ENCODE data around the gene GABPB2. TPM values are rescaled to one million over a fixed set of nuclear protein-coding genes. Genes with fewer than 3 reads are reported as not detected.

The GABPB2 gene
- polyA plus RNA-seq, 1 of the 3 experiments (the other 2 are of a cell fraction) = 2.4 TPM

GRCh38 chr1:151070474-151071276 lies at the start of gene GABPB2 (continued):
- no peak for TF ChIP-seq FOSL2 (IDR thresholded peaks at IDR 0.05; ENCODE audit: borderline replicate concordance, low read depth)
- no peak for TF ChIP-seq IRF3 (IDR thresholded peaks at IDR 0.05; ENCODE audit: low read depth, low read length)
- TF ChIP-seq GABPA (IDR thresholded peaks at IDR 0.05; ENCODE audit: low read depth) = peak; percentile 42
- no peak for TF ChIP-seq USF1 (IDR thresholded peaks at IDR 0.05; ENCODE audit: borderline replicate concordance, low read depth)
- peak; percentile 71; the same call in 1 of the 2 replicates for TF ChIP-seq MAX (IDR thresholded peaks at IDR 0.05; ENCODE audit: low read depth)
- TF ChIP-seq TAF1 (IDR thresholded peaks at IDR 0.05; ENCODE audit: borderline replicate concordance, low read depth, low read length) = peak; percentile 60; the same call in 1 of the 2 replicates
- no peak for TF ChIP-seq RCOR1 (IDR thresholded peaks at IDR 0.05; ENCODE audit: low read length)
- no peak for TF ChIP-seq NRF1 (IDR thresholded peaks at IDR 0.05; ENCODE audit: low read depth, low read length)
- TF ChIP-seq SMC3 (IDR thresholded peaks at IDR 0.05; ENCODE audit: low read depth, low read length) = peak; percentile 36
- TF ChIP-seq TCF12 (IDR thresholded peaks at IDR 0.05) = no peak
- TF ChIP-seq SIN3A (IDR thresholded peaks at IDR 0.05; ENCODE audit: borderline replicate concordance, low read depth, low read length) = peak; percentile 35; the same call in 1 of the 2 replicates

- H3K9me3 ChIP-seq = no peaks in the 10 kb centered on the region
- H3K36me3 ChIP-seq (replicated peaks in 1 of 2; ENCODE audit: control insufficient read depth in 1 of 2, insufficient read depth in 2 of 2, low read length in 1 of 2) = peaks cover 12 to 16% of the 10 kb centered on the region in 2 experiments
- no peak overlapping the region for H3K4me2 ChIP-seq
- no peaks in the 10 kb centered on the region for H3K9me2 ChIP-seq
- POLR2A ChIA-PET = interaction anchor here (0.6 kb wide), 1 partner anchor 172 kb away, joined by 3 read pairs; no protein-coding TSS in a partner anchor
- H3K9ac ChIP-seq = no peak overlapping the region
- H3K27me3 ChIP-seq (ENCODE audit: insufficient read depth) = no peaks in the 10 kb centered on the region
- H3K4me3 ChIP-seq (ENCODE audit: low read depth in 2 of 2, low read length in 1 of 2) = no peak overlapping the region; a peak in 1 of 4 replicates
- H2AFZ ChIP-seq (ENCODE audit: low read depth) = no peak overlapping the region
- no peaks in the 10 kb centered on the region for H3K79me2 ChIP-seq (ENCODE audit: insufficient read depth)
- H3K4me1 ChIP-seq (ENCODE audit: control insufficient read depth in 1 of 2, insufficient read depth in 2 of 2, low read depth in 1 of 2, low read length in 1 of 2) = no peaks in the 10 kb centered on the region
- H3F3A ChIP-seq (replicated peaks; ENCODE audit: insufficient read depth) = no peaks in the 10 kb centered on the region
- peak; percentile 80 for DNase-seq
- CTCF ChIA-PET = interaction anchor here (0.5 to 5.1 kb wide), 29 partner anchors 13 to 775 kb away, joined by 3 to 29 read pairs (median 4); partner anchors contain the start of genes BNIPL, C1orf56, CDC42SE1 and LYSMD1
- WGBS (ENCODE audit: low lambda C conversion rate) = 60% methylated on average over 6 of the region's 6 CpGs
- H3K27ac ChIP-seq (ENCODE audit: low read depth in 2 of 2, low read length in 1 of 2) = no peak overlapping the region
- H4K20me1 ChIP-seq (ENCODE audit: insufficient read depth) = no peaks in the 10 kb centered on the region
- TF ChIP-seq ELF1 (IDR thresholded peaks at IDR 0.05) = no peak
- no peak for TF ChIP-seq POLR2AphosphoS5 (IDR thresholded peaks at IDR 0.05; ENCODE audit: low read depth, low read length)
- TF ChIP-seq RAD21 (IDR thresholded peaks at IDR 0.05; ENCODE audit: low read length) = peak; percentile 81
- no peak for TF ChIP-seq NFIC (IDR thresholded peaks at IDR 0.05; ENCODE audit: borderline replicate concordance)
- no peak for TF ChIP-seq USF1 (IDR thresholded peaks at IDR 0.05; ENCODE audit: borderline replicate concordance, low read depth)
- no peak for TF ChIP-seq RXRA (IDR thresholded peaks at IDR 0.05; ENCODE audit: borderline replicate concordance, low read depth)
- TF ChIP-seq TEAD4 (IDR thresholded peaks at IDR 0.05; ENCODE audit: borderline replicate concordance, insufficient read depth) = no peak
- TF ChIP-seq EP300 (IDR thresholded peaks at IDR 0.05; ENCODE audit: borderline replicate concordance in 1 of 2, low read depth in 1 of 2, low read length in 1 of 2) = no peak
- TF ChIP-seq PBX3 (IDR thresholded peaks at IDR 0.05) = no peak
- TF ChIP-seq SMC3 (IDR thresholded peaks at IDR 0.05; ENCODE audit: low read depth, low read length) = peak; percentile 71
- no peak for TF ChIP-seq SIN3A (IDR thresholded peaks at IDR 0.05; ENCODE audit: borderline replicate concordance, low read depth, low read length)
- no peak for TF ChIP-seq CHD2 (IDR thresholded peaks at IDR 0.05; ENCODE audit: low read length, partially characterized antibody)
- TF ChIP-seq FOXJ3 (CRISPR knock-in tag; IDR thresholded peaks at IDR 0.05) = no peak
- no peak for TF ChIP-seq GABPA (IDR thresholded peaks at IDR 0.05; ENCODE audit: low read depth)
- TF ChIP-seq MEF2A (IDR thresholded peaks at IDR 0.05; ENCODE audit: borderline replicate concordance, low read depth) = no peak
- no peak for TF ChIP-seq MAX (IDR thresholded peaks at IDR 0.05; ENCODE audit: low read depth)
- no peak for TF ChIP-seq USF2 (IDR thresholded peaks at IDR 0.05; ENCODE audit: borderline replicate concordance, low read depth, low read length)
- TF ChIP-seq TCF12 (IDR thresholded peaks at IDR 0.05) = no peak
- TF ChIP-seq YY1 (IDR thresholded peaks at IDR 0.05; ENCODE audit: low read depth) = no peak
- TF ChIP-seq NRF1 (IDR thresholded peaks at IDR 0.05; ENCODE audit: low read depth, low read length) = no peak
- no peak for TF ChIP-seq RCOR1 (IDR thresholded peaks at IDR 0.05; ENCODE audit: low read length)
Measured at GRCh38 chr1:151024540-151025146, 45.9 kb upstream of the GABPB2 start.

Data from SK-N-SH (cell line).